Astrocyte of the spinal cord (primary cell): ENCODE data around the gene BBIP1.

Experiments
- DNase-seq: peaks from one replicate; pipeline ENCODE4 v3.0.0; 2011; ENCODE audit warnings: low read depth, low spot score
- H3K4me3 ChIP-seq: 2 replicates; pipeline ENCODE4 v1.5.1; 2011; ENCODE audit warnings: low read depth, mild to moderate bottlenecking, low read length, moderate library complexity
- in situ Hi-C: cut with HindIII; loops from 2 replicates; pipeline ENCODE4 v1.10.0; 2017; ENCODE audit warnings: low sequenced_read_pairs
- TF ChIP-seq, protein P1 (sequence below): IDR thresholded peaks from 2 replicates; pipeline ENCODE4 v1.5.1; 2012; ENCODE audit warnings: low read depth, mild to moderate bottlenecking, low read length, inconsistent platforms

The BBIP1 gene

DNA sequence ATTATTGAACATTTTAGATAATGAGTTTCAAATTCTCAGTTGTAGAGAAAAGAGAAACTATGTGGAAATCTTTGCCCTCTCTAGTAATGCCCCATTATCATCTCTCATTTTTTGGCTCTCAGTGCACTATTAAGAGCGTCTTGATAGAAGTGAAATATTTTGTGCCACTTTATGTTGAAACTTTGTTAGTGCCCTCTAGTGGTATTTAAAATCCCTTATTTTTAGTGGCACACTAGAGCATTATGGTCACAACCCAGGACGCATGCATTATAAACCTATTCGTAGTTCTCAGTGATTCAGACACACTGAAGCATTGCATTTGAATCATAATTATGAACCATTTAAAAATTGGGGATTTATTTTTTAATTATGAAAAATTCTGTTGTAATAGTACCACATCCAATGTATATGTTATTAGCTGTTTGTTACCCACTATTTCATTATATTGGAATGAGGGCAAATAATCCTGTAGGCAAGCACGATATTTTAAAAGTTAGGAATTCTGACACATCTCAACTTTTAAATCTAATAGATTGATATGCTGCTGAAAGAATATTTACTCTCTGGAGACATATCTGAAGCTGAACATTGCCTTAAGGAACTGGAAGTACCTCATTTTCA is 25.3 kb downstream of the BBIP1 start:
- TF ChIP-seq, protein P1, sequence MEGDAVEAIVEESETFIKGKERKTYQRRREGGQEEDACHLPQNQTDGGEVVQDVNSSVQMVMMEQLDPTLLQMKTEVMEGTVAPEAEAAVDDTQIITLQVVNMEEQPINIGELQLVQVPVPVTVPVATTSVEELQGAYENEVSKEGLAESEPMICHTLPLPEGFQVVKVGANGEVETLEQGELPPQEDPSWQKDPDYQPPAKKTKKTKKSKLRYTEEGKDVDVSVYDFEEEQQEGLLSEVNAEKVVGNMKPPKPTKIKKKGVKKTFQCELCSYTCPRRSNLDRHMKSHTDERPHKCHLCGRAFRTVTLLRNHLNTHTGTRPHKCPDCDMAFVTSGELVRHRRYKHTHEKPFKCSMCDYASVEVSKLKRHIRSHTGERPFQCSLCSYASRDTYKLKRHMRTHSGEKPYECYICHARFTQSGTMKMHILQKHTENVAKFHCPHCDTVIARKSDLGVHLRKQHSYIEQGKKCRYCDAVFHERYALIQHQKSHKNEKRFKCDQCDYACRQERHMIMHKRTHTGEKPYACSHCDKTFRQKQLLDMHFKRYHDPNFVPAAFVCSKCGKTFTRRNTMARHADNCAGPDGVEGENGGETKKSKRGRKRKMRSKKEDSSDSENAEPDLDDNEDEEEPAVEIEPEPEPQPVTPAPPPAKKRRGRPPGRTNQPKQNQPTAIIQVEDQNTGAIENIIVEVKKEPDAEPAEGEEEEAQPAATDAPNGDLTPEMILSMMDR = peak; percentile 31
- in situ Hi-C loops = no loop called here
- H3K4me3 ChIP-seq = no peak overlapping the region
- DNase-seq = peak; percentile 60

DNA sequence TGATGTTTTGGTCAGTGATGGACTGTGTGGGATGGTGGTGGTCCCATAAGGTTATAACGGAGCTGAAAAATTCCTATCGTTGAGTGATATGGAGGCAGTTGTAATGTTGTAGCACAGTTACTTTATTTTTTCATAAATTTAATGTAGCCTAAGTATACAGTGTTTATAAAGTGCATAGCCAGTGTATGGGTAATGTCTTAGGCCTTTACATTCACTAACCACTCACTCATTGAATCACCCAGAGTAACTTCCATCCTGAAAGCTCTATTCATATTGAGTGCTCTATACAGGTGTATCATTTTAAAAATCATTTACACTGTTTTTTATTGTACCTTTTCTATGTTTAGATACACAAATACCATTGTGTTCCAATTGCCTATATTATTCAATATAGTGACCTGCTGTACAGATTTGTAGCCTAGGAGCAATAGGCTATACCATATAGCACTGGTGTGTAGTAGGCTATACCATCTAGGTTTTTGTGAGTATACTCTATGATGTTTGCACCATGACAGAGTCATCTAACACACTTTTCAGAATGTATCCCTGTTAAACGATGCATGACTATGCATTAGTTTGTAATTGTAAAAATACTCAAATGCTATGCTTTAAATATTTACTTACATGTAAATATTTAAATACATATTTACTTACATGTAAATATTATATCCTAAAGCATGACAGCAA is 26.2 kb downstream of the BBIP1 start:
- no peak for DNase-seq
- TF ChIP-seq, protein P1 = no peak
- in situ Hi-C loops = no loop called here
- H3K4me3 ChIP-seq = no peak overlapping the region

DNA sequence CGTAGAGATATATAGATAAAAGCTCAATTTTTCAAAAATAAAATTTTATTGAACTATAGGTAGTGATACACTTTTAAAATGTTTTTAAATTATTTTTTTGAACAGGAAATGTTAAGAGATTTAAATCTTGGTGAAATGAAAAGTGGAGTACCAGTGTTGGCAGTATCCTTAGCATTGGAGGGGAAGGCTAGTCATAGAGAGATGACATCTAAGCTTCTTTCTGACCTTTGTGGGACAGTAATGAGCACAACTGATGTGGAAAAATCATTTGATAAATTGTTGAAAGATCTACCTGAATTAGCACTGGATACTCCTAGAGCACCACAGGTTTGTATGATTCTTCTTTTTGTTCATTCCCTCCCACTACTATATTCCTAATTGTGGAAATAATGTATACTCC is 31.4 kb downstream of the BBIP1 start:
- no peak overlapping the region for H3K4me3 ChIP-seq
- in situ Hi-C loops = no loop called here
- no peak for DNase-seq
- TF ChIP-seq, protein P1 = no peak

DNA sequence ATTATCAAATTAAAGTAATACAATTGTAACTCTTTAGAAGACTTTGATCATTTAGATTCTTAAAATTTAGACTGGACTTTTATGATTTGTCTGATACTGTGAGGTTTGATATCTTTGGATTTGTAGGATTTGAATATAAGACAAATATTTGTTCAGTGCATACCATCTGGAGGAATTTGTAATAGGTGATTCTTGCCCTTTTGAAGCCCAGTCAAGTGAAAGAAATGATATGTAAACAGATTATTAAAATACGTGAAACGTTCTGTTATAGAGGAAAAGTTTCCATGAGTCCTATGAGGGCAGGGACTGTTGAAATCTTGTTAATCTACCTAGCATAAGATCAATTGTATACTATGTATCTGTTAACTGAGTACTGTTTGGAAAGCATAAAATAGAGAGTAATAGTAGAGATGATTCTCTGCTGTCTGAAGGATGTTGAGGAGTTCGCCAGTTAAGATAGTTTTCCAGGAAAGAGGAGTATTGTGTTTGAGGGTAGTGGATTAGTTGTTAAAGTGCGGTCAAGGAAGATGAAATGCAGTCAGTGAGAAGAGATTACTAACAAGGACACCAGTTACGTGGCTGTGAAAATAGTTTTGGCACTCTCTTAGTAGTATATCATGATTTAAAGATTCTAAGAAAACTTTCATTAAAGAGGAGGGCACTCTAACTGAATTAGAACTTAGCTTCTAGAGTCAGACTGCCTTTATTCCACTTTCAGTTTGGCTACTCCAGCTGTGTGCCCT is 32.9 kb downstream of the BBIP1 start:
- H3K4me3 ChIP-seq = no peak overlapping the region
- in situ Hi-C loops = no loop called here
- DNase-seq = no peak
- TF ChIP-seq, protein P1 = no peak

DNA sequence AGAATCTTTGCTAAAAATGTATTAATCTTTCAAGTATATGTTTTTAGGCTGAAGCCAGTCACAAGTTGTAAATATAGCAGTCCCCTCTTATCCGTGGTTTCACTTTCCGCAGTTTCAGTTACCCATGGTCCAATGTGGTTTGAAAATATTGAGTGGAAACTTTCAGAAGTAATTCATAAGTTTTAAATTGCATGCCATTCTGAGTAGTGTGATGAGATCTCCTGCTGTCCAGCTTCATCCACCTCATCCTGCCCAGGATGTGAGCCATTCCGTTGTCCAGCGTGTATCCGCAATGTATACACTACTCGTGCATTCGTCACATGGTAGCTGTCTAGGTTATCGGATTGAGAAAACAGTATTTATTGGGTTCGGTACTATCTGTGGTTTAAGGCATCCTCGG is 35.1 kb downstream of the BBIP1 start:
- peak; percentile 57 for DNase-seq
- TF ChIP-seq, protein P1 = no peak
- H3K4me3 ChIP-seq = peak overlapping the region; percentile 9
- in situ Hi-C loops = no loop called here

DNA sequence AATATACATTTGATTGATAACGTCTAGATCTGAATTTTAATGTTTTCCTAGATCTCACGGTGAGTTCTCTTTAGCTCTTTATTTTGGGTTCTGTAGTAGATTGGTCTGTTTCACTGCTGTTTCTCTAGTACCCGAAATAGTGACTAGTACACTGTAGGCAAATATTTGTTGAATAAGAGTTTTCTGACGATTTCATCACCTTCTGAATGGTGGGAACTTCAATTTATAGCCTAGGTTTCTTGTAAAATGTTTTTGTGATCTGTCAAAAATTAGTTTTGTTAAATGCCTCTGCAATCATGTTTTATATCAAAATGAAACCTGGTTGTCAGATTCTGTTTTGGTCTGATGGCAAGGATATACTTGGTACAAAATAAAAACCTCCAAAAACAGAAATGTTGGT is 37.1 kb downstream of the BBIP1 start:
- no peak overlapping the region for H3K4me3 ChIP-seq
- TF ChIP-seq, protein P1 = no peak
- in situ Hi-C loops = no loop called here
- no peak for DNase-seq
